HepG2 (cell line): ENCODE measurements around the gene RBCK1. TPM values are rescaled to one million over a fixed set of nuclear protein-coding genes. Genes with fewer than 3 reads are reported as not detected.

Experiments used
- AKNA ChIP-seq: sonication (generic); formaldehyde crosslinking; IDR thresholded peaks from 2 replicates; pipeline ENCODE4 v1.4.0; 2020; ENCODE audit warnings: missing genetic modification reagents, borderline replicate concordance
- BHLHE40 ChIP-seq: IDR thresholded peaks from 2 replicates; pipeline ENCODE4 v1.6.1; 2011; ENCODE audit warnings: low read length, improper control_type of control experiment
- MAF1 ChIP-seq: sonication (generic); formaldehyde crosslinking; IDR thresholded peaks from 2 replicates; pipeline ENCODE4 v1.5.0; 2020; ENCODE audit warnings: missing genetic modification reagents, borderline replicate concordance
- PCBP2 ChIP-seq: fragments of 200-400 bp; formaldehyde crosslinking; optimal IDR thresholded peaks from 2 replicates; pipeline ENCODE3; 2018; ENCODE audit warnings: low read length, low read depth; ENCODE audit not compliant: poor library complexity, severe bottlenecking
- REPIN1 ChIP-seq: sonication (generic); formaldehyde crosslinking; IDR thresholded peaks from 2 replicates; pipeline ENCODE4 v1.8.0; 2022; ENCODE audit warnings: missing genetic modification reagents, low read depth, mild to moderate bottlenecking, borderline replicate concordance
- SP2 ChIP-seq: sonication (generic); formaldehyde crosslinking; IDR thresholded peaks from 2 replicates; pipeline ENCODE4 v1.5.1; 2020; ENCODE audit warnings: mild to moderate bottlenecking, missing genetic modification reagents
- TAF1 ChIP-seq: sonication (generic); formaldehyde crosslinking; IDR thresholded peaks from 2 replicates; pipeline ENCODE4 v1.4.0; 2020; ENCODE audit warnings: missing genetic modification reagents
- ZBTB1 ChIP-seq: sonication (generic); formaldehyde crosslinking; IDR thresholded peaks from 2 replicates; pipeline ENCODE4 v1.4.0; 2020; ENCODE audit warnings: missing genetic modification reagents, borderline replicate concordance
- ZFAT ChIP-seq: sonication (generic); formaldehyde crosslinking; conservative IDR thresholded peaks from 2 replicates; pipeline ENCODE4 v1.8.1; 2023; ENCODE audit warnings: missing genetic modification reagents, inconsistent platforms
- ZNF318 ChIP-seq: sonication (generic); formaldehyde crosslinking; IDR thresholded peaks from 2 replicates; pipeline ENCODE4 v1.4.0; 2020; ENCODE audit warnings: mild to moderate bottlenecking, missing genetic modification reagents
- ZNF414 ChIP-seq: sonication (generic); formaldehyde crosslinking; IDR thresholded peaks from 2 replicates; pipeline ENCODE4 v1.5.0; 2020; ENCODE audit warnings: missing genetic modification reagents
- ZNF674 ChIP-seq: sonication (generic); formaldehyde crosslinking; IDR thresholded peaks from 2 replicates; pipeline ENCODE4 v1.5.0; 2020; ENCODE audit warnings: low read depth, mild to moderate bottlenecking, missing genetic modification reagents
- ZNF678 ChIP-seq: sonication (generic); formaldehyde crosslinking; IDR thresholded peaks from 2 replicates; pipeline ENCODE4 v1.4.0; 2020; ENCODE audit warnings: mild to moderate bottlenecking, missing genetic modification reagents
- ZNF883 ChIP-seq: sonication (generic); formaldehyde crosslinking; IDR thresholded peaks from 2 replicates; pipeline ENCODE4 v1.5.1; 2020; ENCODE audit warnings: mild to moderate bottlenecking, missing genetic modification reagents; ENCODE audit errors: not compliant biosample characterization
- polyA plus RNA-seq, 8 experiments: library from polyadenylated mRNA; depleted of rRNA in 3 of 8; stranded (reverse) in 7 of 8; unstranded in 1 of 8; fragments of >200 nt; fragmentation: Illumina TruSeq in 4 of 8; extraction: Trizol in 4 of 8; gene quantifications; 2 replicates each; pipeline versions ENCODE4 v1.2.1 to v1.2.3, GENCODE V29; 2011 to 2016; ENCODE audit warnings: low read depth in 4 of 8, missing spikeins in 1 of 8, mixed read lengths in 1 of 8; ENCODE audit not compliant: insufficient read depth in 1 of 8
- total RNA-seq, 5 experiments: library from RNA; depleted of rRNA; stranded (reverse); fragments of >200 nt; fragmentation: Illumina TruSeq; extraction: Trizol; gene quantifications; 2 replicates each; pipeline ENCODE4 v1.2.3, GENCODE V29; 2016; ENCODE audit warnings: low read depth in 1 of 5

The RBCK1 gene
- total and polyA plus RNA-seq, 2 of the 13 experiments (the other 11 are each of a cell fraction or from before 2014, with no cell fraction given): 149 to 215 TPM

- peak; percentile 37; the same call in 1 of the 2 replicates for TF ChIP-seq AKNA (CRISPR knock-in tag)
- no peak for TF ChIP-seq SP2
- TF ChIP-seq TAF1 (CRISPR knock-in tag): peak; percentile 81
- TF ChIP-seq ZNF318: no peak
- TF ChIP-seq REPIN1 (CRISPR knock-in tag): no peak
- TF ChIP-seq ZNF674 (CRISPR knock-in tag): no peak
- TF ChIP-seq ZNF883 (CRISPR knock-in tag): peak; percentile 95
- TF ChIP-seq MAF1: 0 out of 2 replicates have a peak, but pooled peaks have one; percentile 17
- no peak; the same call in 1 of the 2 replicates for TF ChIP-seq ZFAT (CRISPR knock-in tag)
- 0 out of 2 replicates have a peak, but pooled peaks have one; percentile 22 for TF ChIP-seq ZNF414 (CRISPR knock-in tag)
- TF ChIP-seq PCBP2: no peak
- TF ChIP-seq ZBTB1 (CRISPR knock-in tag): no peak; the same call in 1 of the 2 replicates
- TF ChIP-seq BHLHE40: no peak
- no peak; the same call in 1 of the 2 replicates for TF ChIP-seq ZNF678 (CRISPR knock-in tag)
Measured at GRCh38 chr20:407953-408842, at the start of gene RBCK1 (continued).
